Measurements from ENCODE around the gene RYR1.
A peak's percentile ranks its signal among the peaks of the same experiment; 100 is the strongest.
"Not testable (repeated sequence)": the region's sequence is repeated elsewhere in the genome, so short reads cannot be mapped to it uniquely, and the experiment has no call there.

The RYR1 gene

GRCh38 chr19:38514812-38515633, 81.5 kb downstream of the RYR1 start:
- DNase-seq (ENCODE audit: low spot score) = peak; percentile 77

- DNase-seq (ENCODE audit: low spot score) = no peak
Measured at GRCh38 chr19:38515896-38516295, 82.4 kb downstream of the RYR1 start.

GRCh38 chr19:38516802-38517201, 83.3 kb downstream of the RYR1 start:
- no peak for DNase-seq (ENCODE audit: low spot score)

- DNase-seq (ENCODE audit: low spot score) = no peak
Measured at GRCh38 chr19:38517321-38517720, 83.8 kb downstream of the RYR1 start.

GRCh38 chr19:38517980-38518379, 84.5 kb downstream of the RYR1 start:
- DNase-seq (ENCODE audit: low spot score) = not testable (repeated sequence)

- no peak for DNase-seq (ENCODE audit: low spot score)
Measured at GRCh38 chr19:38519168-38519567, 85.7 kb downstream of the RYR1 start.

GRCh38 chr19:38519988-38520387, 86.5 kb downstream of the RYR1 start:
- DNase-seq (ENCODE audit: low spot score) = no peak

GRCh38 chr19:38522915-38523314, 89.4 kb downstream of the RYR1 start:
- DNase-seq (ENCODE audit: low spot score) = no peak

- no peak for DNase-seq (ENCODE audit: low spot score)
Measured at GRCh38 chr19:38523319-38523718, 89.8 kb downstream of the RYR1 start.

- DNase-seq (ENCODE audit: low spot score) = no peak
Measured at GRCh38 chr19:38524369-38524768, 90.9 kb downstream of the RYR1 start.

GRCh38 chr19:38524994-38525634, 91.6 kb downstream of the RYR1 start:
- no peak for DNase-seq (ENCODE audit: low spot score)

GRCh38 chr19:38526430-38526829, 92.9 kb downstream of the RYR1 start:
- DNase-seq (ENCODE audit: low spot score) = no peak

GRCh38 chr19:38527466-38528136, 94.1 kb downstream of the RYR1 start:
- DNase-seq (ENCODE audit: low spot score) = peak; percentile 59

GRCh38 chr19:38528213-38528755, 94.8 kb downstream of the RYR1 start:
- DNase-seq (ENCODE audit: low spot score) = no peak

- DNase-seq (ENCODE audit: low spot score) = no peak
Measured at GRCh38 chr19:38528931-38529330, 95.4 kb downstream of the RYR1 start.

- no peak for DNase-seq (ENCODE audit: low spot score)
Measured at GRCh38 chr19:38531515-38531914, 98.0 kb downstream of the RYR1 start.

GRCh38 chr19:38532939-38533338, 99.4 kb downstream of the RYR1 start:
- DNase-seq (ENCODE audit: low spot score) = no peak

GRCh38 chr19:38534574-38534973, 101.1 kb downstream of the RYR1 start:
- no peak for DNase-seq (ENCODE audit: low spot score)

- DNase-seq (ENCODE audit: low spot score) = no peak
Measured at GRCh38 chr19:38535212-38535611, 101.7 kb downstream of the RYR1 start.

GRCh38 chr19:38537071-38537936, 103.8 kb downstream of the RYR1 start:
- DNase-seq (ENCODE audit: low spot score) = no peak

GRCh38 chr19:38538386-38538785, 104.9 kb downstream of the RYR1 start:
- no peak for DNase-seq (ENCODE audit: low spot score)

Data from NAMALWA (cell line).